ENCODE data around the gene CLEC17A.

The CLEC17A gene

DNA sequence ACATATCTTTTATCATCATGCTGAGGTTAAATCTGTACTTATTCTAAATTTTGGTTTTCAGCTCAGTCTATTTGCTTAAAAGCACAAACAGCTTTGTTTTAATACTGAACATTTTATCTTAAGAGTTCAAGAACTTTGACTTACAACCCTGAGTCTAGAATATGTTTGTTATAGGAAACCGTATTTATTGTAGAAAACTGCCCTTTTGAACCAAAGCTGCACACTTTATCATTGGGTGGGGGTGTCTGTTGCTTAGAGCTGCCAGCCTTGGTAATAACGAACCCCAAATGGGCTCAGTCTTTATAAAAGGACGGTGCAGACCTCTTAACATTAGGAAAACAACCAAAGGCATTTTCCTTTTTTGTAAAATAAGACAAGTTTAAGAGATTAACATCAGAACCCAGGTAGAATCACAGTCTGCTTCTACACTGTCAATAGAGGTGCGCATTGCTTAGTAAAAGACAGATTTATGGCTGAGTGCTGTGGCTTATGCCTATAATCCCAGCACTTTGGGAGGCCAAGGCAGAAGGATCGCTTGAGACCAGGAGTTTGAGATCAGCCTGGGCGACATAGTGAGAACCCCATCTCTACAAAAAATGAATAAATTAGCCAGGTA lies 77.1 kb downstream of the CLEC17A start:
- DNase-seq: no peak

DNA sequence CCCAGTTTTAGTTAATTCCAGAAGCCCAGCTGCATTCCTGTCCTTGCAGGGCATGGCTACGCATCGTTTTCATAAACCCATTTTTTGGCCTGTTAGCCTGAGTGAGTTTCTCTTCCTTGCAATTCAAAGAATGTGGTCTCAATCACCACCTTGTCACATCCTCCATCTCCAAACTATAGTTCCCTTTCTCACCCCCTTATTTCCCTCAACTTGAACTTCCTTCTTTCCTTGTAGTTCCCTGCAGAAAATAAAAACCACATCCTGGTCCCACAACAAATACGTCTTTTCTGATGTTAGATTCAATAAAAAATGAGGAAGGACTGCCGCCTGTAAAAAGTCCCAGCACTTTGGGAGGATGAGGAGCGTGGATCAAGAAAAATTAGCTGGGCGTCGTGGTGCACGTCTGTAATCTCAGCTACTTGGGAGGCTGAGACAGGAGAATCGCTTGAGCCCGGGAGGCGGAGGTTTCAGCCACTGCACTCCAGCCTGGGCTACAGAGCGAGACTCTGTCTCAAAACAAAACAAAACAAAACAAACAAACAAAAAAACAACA lies 78.6 kb downstream of the CLEC17A start:
- no peak for DNase-seq

Measured in activated T-cell treated with anti-CD3 and anti-CD28 coated beads for 4 hours (primary cell).